Neural cell (in vitro differentiated cells): ENCODE data around the gene EYS. TPM values are rescaled to one million over a fixed set of nuclear protein-coding genes. Genes with fewer than 3 reads are reported as not detected.

Experiments
- H2AFZ ChIP-seq: fragments of 200-600, 300-800 bp; sonication (generic), shearing (Covaris generic); 2 replicates; pipeline ENCODE4 v1.6.0; 2014; ENCODE audit warnings: low read depth, mild to moderate bottlenecking, antibody characterized with exemption, low read length, moderate library complexity
- H3F3A ChIP-seq: fragments of 200-600 bp; shearing (Covaris generic); 2 replicates; pipeline ENCODE4 v1.6.1; 2016; ENCODE audit warnings: mild to moderate bottlenecking, moderate library complexity, mixed read lengths, antibody characterized with exemption, low read length; ENCODE audit not compliant: insufficient read depth, poor library complexity, severe bottlenecking
- H3K27ac ChIP-seq: fragments of 200-600, 300-800 bp; sonication (generic), shearing (Covaris generic); 2 replicates; pipeline ENCODE4 v1.5.1; 2014; ENCODE audit warnings: mild to moderate bottlenecking, low read length, moderate library complexity
- H3K27me3 ChIP-seq: fragments of 300-800, 200-600 bp; sonication (generic), shearing (Covaris generic); 2 replicates; pipeline ENCODE4 v1.6.0; 2014; ENCODE audit warnings: mild to moderate bottlenecking, low read depth, low read length, moderate library complexity; ENCODE audit not compliant: insufficient read depth
- H3K36me3 ChIP-seq: fragments of 300-800, 200-600 bp; sonication (generic), shearing (Covaris generic); 2 replicates; pipeline ENCODE4 v1.5.1; 2014; ENCODE audit warnings: mild to moderate bottlenecking, antibody characterized with exemption, low read length, moderate library complexity; ENCODE audit not compliant: insufficient read depth
- H3K4me2 ChIP-seq: fragments of 300-800, 200-600 bp; sonication (generic), shearing (Covaris generic); 2 replicates; pipeline ENCODE4 v1.6.0; 2014; ENCODE audit warnings: mild to moderate bottlenecking, low read length
- H3K4me3 ChIP-seq: fragments of 300-800, 200-600 bp; sonication (generic), shearing (Covaris generic); 2 replicates; pipeline ENCODE4 v1.5.1; 2014; ENCODE audit warnings: mild to moderate bottlenecking, low read length, moderate library complexity
- H3K79me2 ChIP-seq: fragments of 200-600 bp; shearing (Covaris generic); replicated peaks from 2 replicates; pipeline ENCODE4 v1.6.0; 2014; ENCODE audit warnings: mild to moderate bottlenecking, low read length, moderate library complexity; ENCODE audit not compliant: insufficient read depth
- H3K9ac ChIP-seq: fragments of 300-800, 200-600 bp; sonication (generic), shearing (Covaris generic); 2 replicates; pipeline ENCODE4 v1.6.1; 2016; ENCODE audit warnings: mild to moderate bottlenecking, low read length, mixed read lengths
- H3K9me2 ChIP-seq: fragments of 200-600 bp; shearing (Covaris generic); 2 replicates; pipeline ENCODE4 v1.6.1; 2016; ENCODE audit warnings: mild to moderate bottlenecking, low read length, mixed read lengths; ENCODE audit not compliant: insufficient read depth
- H3K9me3 ChIP-seq: fragments of 200-600, 300-800 bp; sonication (generic), shearing (Covaris generic); 2 replicates; pipeline ENCODE4 v1.6.1; 2016; ENCODE audit warnings: mild to moderate bottlenecking, mixed run types, low read length, moderate library complexity, mixed read lengths
- H4K20me1 ChIP-seq: fragments of 200-600 bp; shearing (Covaris generic); 2 replicates; pipeline ENCODE4 v1.6.1; 2016; ENCODE audit warnings: mild to moderate bottlenecking, mixed run types; ENCODE audit not compliant: insufficient read depth
- EP300 ChIP-seq: fragments of 450-650 bp; conservative IDR thresholded peaks from 2 replicates; pipeline ENCODE4 v1.6.1; 2014; ENCODE audit warnings: antibody characterized with exemption, mild to moderate bottlenecking, moderate library complexity; ENCODE audit not compliant: poor library complexity, severe bottlenecking
- EZH2 ChIP-seq: fragments of 200-600, 300-800 bp; shearing (Covaris generic), sonication (generic); IDR thresholded peaks from 2 replicates; pipeline ENCODE4 v1.6.1; 2014; ENCODE audit warnings: antibody characterized with exemption, low read length, borderline replicate concordance, mild to moderate bottlenecking; ENCODE audit not compliant: insufficient read depth, poor library complexity, severe bottlenecking
- MXI1 ChIP-seq: fragments of 450-650 bp; conservative IDR thresholded peaks from 2 replicates; pipeline ENCODE4 v1.6.1; 2014; ENCODE audit warnings: antibody characterized with exemption, mild to moderate bottlenecking; ENCODE audit not compliant: poor library complexity, severe bottlenecking
- POLR2AphosphoS5 ChIP-seq: IDR thresholded peaks from 2 replicates; pipeline ENCODE4 v1.6.1; 2012
- RAD21 ChIP-seq: fragments of 450-650 bp; conservative IDR thresholded peaks from 2 replicates; pipeline ENCODE4 v1.6.1; 2014; ENCODE audit warnings: antibody characterized with exemption, mild to moderate bottlenecking, moderate library complexity
- SMC3 ChIP-seq: fragments of 450-650 bp; conservative IDR thresholded peaks from 2 replicates; pipeline ENCODE4 v1.6.1; 2014; ENCODE audit warnings: antibody characterized with exemption, mild to moderate bottlenecking, moderate library complexity; ENCODE audit not compliant: poor library complexity
- TAF1 ChIP-seq: IDR thresholded peaks from 2 replicates; pipeline ENCODE4 v1.6.1; 2012; ENCODE audit warnings: low read depth
- polyA plus RNA-seq: library from polyadenylated mRNA; depleted of rRNA; stranded (reverse); fragments of >200 nt; gene quantifications from 2 replicates; pipeline ENCODE4 v1.2.3, GENCODE V29; 2014
- TF ChIP-seq, protein P1 (sequence below): fragments of 450-650 bp; IDR thresholded peaks from 2 replicates; pipeline ENCODE4 v1.5.1; 2014; ENCODE audit warnings: antibody characterized with exemption, mild to moderate bottlenecking, moderate library complexity; ENCODE audit not compliant: poor library complexity, severe bottlenecking
- TF ChIP-seq, protein P2 (sequence below): IDR thresholded peaks from 2 replicates; pipeline ENCODE4 v1.6.1; 2012; ENCODE audit warnings: borderline replicate concordance

The EYS gene
- polyA plus RNA-seq, 1 donor from 2014 or later: 0.38 TPM

DNA sequence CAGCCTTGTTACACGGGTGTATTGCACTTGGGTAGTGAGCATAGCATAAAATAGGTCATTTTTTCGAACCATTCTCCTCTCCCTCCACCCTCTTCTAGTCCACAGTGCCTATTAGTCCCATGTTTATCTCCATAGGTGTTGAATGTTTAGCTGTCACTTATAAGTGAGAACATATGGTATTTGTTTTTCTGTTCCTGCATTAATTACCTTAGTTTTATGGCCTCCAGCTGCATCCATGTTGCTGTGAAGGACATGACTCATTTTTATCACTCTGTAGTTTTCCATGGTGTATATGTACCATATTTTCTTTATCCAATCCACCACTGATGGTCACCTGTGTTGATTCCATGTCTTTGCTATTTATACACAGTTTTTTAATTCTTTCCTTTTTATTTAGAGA lies 889.5 kb downstream of the EYS start:
- TF ChIP-seq, protein P1, sequence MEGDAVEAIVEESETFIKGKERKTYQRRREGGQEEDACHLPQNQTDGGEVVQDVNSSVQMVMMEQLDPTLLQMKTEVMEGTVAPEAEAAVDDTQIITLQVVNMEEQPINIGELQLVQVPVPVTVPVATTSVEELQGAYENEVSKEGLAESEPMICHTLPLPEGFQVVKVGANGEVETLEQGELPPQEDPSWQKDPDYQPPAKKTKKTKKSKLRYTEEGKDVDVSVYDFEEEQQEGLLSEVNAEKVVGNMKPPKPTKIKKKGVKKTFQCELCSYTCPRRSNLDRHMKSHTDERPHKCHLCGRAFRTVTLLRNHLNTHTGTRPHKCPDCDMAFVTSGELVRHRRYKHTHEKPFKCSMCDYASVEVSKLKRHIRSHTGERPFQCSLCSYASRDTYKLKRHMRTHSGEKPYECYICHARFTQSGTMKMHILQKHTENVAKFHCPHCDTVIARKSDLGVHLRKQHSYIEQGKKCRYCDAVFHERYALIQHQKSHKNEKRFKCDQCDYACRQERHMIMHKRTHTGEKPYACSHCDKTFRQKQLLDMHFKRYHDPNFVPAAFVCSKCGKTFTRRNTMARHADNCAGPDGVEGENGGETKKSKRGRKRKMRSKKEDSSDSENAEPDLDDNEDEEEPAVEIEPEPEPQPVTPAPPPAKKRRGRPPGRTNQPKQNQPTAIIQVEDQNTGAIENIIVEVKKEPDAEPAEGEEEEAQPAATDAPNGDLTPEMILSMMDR: no peak
- TF ChIP-seq RAD21 (no peak), SMC3 (no peak), EP300 (no peak), POLR2AphosphoS5 (no peak), MXI1 (no peak), EZH2 (no peak), TAF1 (no peak)
- TF ChIP-seq, protein P2, sequence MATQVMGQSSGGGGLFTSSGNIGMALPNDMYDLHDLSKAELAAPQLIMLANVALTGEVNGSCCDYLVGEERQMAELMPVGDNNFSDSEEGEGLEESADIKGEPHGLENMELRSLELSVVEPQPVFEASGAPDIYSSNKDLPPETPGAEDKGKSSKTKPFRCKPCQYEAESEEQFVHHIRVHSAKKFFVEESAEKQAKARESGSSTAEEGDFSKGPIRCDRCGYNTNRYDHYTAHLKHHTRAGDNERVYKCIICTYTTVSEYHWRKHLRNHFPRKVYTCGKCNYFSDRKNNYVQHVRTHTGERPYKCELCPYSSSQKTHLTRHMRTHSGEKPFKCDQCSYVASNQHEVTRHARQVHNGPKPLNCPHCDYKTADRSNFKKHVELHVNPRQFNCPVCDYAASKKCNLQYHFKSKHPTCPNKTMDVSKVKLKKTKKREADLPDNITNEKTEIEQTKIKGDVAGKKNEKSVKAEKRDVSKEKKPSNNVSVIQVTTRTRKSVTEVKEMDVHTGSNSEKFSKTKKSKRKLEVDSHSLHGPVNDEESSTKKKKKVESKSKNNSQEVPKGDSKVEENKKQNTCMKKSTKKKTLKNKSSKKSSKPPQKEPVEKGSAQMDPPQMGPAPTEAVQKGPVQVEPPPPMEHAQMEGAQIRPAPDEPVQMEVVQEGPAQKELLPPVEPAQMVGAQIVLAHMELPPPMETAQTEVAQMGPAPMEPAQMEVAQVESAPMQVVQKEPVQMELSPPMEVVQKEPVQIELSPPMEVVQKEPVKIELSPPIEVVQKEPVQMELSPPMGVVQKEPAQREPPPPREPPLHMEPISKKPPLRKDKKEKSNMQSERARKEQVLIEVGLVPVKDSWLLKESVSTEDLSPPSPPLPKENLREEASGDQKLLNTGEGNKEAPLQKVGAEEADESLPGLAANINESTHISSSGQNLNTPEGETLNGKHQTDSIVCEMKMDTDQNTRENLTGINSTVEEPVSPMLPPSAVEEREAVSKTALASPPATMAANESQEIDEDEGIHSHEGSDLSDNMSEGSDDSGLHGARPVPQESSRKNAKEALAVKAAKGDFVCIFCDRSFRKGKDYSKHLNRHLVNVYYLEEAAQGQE: no peak

DNA sequence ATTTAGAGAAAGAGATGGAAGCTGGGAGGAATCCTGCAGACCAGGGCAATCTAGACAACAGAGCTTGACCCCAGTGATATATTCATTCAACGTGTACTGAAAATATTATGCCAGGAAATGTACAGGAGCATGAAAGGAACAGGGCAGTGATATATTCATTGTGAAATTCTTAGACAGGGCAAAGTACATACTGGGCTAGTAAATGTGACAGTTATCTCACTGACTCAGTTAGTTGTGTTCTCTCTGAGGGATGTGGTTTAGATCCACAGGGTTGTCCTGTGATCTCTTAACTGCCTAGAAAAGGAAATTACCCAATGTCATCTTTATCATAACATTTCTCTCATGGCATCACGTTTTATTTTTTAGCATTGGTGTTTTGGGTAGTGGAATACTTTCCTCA lies 891.3 kb downstream of the EYS start:
- no peak overlapping the region for H3K9ac ChIP-seq
- no peak overlapping the region for H3K27ac ChIP-seq
- no peak overlapping the region for H3K4me2 ChIP-seq
- no peak overlapping the region for H2AFZ ChIP-seq
- H3K9me3 ChIP-seq: no peaks in the 10 kb centered on the region
- H3K79me2 ChIP-seq: no peaks in the 10 kb centered on the region
- no peaks in the 10 kb centered on the region for H3K27me3 ChIP-seq
- H4K20me1 ChIP-seq: no peaks in the 10 kb centered on the region
- H3F3A ChIP-seq: no peaks in the 10 kb centered on the region
- TF ChIP-seq MXI1 (no peak), RAD21 (no peak), POLR2AphosphoS5 (no peak), EP300 (no peak), EZH2 (no peak), SMC3 (no peak), TAF1 (no peak)
- TF ChIP-seq, protein P2: no peak
- TF ChIP-seq, protein P1: no peak
- no peaks in the 10 kb centered on the region for H3K36me3 ChIP-seq
- H3K4me3 ChIP-seq: no peak overlapping the region
- no peaks in the 10 kb centered on the region for H3K9me2 ChIP-seq

More for the DNA sequence above, 889.5 kb downstream of the EYS start:
- Histone ChIP-seq H3F3A (no peaks in the 10 kb centered on the region), H3K4me3 (no peak overlapping the region), H3K27me3 (no peaks in the 10 kb centered on the region), H3K9ac (no peak overlapping the region), H3K9me3 (no peaks in the 10 kb centered on the region), H3K36me3 (no peaks in the 10 kb centered on the region), H3K9me2 (no peaks in the 10 kb centered on the region), H4K20me1 (no peaks in the 10 kb centered on the region), H3K79me2 (no peaks in the 10 kb centered on the region), H2AFZ (no peak overlapping the region), H3K4me2 (no peak overlapping the region), H3K27ac (no peak overlapping the region)
